ENCODE measurements around the gene LFNG. TPM values are rescaled to one million over a fixed set of nuclear protein-coding genes. Genes with fewer than 3 reads are reported as not detected.

The LFNG gene
- total RNA-seq, 1 donor, result 10.8 TPM

DNA sequence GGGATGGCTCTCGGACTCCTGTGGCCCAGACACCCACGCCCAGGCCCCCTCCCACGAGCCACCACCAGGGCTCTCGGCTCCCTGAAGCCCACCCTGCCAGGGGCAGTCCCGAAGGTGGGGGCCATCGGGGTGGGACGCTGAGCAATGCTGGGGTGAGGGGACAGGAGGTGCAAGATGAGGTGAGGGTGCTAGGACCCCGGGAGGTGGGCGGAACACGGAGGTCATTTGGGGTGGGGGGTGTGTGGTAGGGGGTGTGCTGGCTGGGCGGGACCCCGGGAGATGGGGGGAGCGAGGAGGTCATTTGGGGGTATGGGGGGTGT is 17.0 kb upstream of the LFNG start:
- no peak overlapping the region for H3K4me3 ChIP-seq (ENCODE audit: low read depth, low read length)
- no peak for DNase-seq (ENCODE audit: low read depth)
- TF ChIP-seq, protein P1, sequence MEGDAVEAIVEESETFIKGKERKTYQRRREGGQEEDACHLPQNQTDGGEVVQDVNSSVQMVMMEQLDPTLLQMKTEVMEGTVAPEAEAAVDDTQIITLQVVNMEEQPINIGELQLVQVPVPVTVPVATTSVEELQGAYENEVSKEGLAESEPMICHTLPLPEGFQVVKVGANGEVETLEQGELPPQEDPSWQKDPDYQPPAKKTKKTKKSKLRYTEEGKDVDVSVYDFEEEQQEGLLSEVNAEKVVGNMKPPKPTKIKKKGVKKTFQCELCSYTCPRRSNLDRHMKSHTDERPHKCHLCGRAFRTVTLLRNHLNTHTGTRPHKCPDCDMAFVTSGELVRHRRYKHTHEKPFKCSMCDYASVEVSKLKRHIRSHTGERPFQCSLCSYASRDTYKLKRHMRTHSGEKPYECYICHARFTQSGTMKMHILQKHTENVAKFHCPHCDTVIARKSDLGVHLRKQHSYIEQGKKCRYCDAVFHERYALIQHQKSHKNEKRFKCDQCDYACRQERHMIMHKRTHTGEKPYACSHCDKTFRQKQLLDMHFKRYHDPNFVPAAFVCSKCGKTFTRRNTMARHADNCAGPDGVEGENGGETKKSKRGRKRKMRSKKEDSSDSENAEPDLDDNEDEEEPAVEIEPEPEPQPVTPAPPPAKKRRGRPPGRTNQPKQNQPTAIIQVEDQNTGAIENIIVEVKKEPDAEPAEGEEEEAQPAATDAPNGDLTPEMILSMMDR (IDR thresholded peaks at IDR 0.05; ENCODE audit: insufficient read depth, low read depth, low read length), result no peak

DNA sequence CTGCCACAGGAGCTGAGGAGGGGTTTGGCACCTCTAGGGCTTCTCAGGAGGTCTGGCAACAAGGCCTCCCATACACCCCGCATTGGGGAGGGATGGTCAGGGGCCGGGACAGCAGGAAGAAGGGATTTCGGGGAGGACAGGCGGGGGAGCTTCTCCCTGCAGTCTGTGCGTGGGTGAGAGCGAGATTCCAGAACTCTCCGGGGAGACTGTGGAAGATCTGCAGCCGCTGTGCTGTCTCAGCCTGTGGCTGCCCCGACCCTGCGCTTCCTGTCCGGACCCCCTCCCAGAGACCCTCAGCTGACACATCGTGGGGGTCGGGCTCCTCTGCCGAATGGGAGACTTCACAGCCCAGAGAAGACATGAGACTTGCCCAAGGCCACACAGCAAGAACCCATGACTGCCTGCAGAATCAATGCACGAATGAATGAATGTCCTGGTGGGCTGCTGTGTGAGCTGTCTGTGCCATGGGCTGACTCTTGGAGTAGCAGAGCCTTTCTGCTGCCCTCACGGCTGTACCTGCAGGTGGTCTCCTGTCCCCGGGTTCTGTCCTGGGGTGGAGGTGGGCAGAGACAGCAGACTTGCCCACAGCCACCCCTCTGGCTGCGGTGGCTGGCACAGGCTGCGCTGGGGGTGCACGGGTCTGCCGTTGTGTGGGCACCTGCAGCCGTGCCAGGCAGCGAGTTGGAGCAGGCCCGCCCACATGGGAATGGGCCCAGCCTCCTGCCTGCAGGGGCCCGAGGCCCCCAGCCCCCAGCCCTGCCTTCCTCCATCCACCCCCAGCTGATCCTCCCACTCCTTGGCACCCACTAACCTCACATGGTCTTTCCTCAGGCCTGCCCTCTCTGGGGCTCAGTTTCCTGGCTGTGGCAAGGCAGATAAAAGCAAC is 16.3 kb upstream of the LFNG start:
- TF ChIP-seq, protein P1 (IDR thresholded peaks at IDR 0.05; ENCODE audit: insufficient read depth, low read depth, low read length), result no peak
- H3K4me3 ChIP-seq (ENCODE audit: low read depth, low read length), result no peak overlapping the region
- no peak for DNase-seq (ENCODE audit: low read depth)

- no peak overlapping the region for H3K4me3 ChIP-seq (ENCODE audit: low read depth, low read length)
- DNase-seq (ENCODE audit: low read depth), result no peak
- TF ChIP-seq, protein P1 (IDR thresholded peaks at IDR 0.05; ENCODE audit: insufficient read depth, low read depth, low read length), result no peak
Measured at GRCh38 chr7:2504128-2504888, 15.3 kb upstream of the LFNG start.

GRCh38 chr7:2504889-2505375 is 14.6 kb upstream of the LFNG start:
- H3K4me3 ChIP-seq (ENCODE audit: low read depth, low read length), result no peak overlapping the region
- no peak for DNase-seq (ENCODE audit: low read depth)
- TF ChIP-seq, protein P1 (IDR thresholded peaks at IDR 0.05; ENCODE audit: insufficient read depth, low read depth, low read length), result no peak

- TF ChIP-seq, protein P1 (IDR thresholded peaks at IDR 0.05; ENCODE audit: insufficient read depth, low read depth, low read length), result no peak
- H3K4me3 ChIP-seq (ENCODE audit: low read depth, low read length), result no peak overlapping the region
- DNase-seq (ENCODE audit: low read depth), result no peak
Measured at GRCh38 chr7:2505401-2505800, 14.2 kb upstream of the LFNG start.

DNA sequence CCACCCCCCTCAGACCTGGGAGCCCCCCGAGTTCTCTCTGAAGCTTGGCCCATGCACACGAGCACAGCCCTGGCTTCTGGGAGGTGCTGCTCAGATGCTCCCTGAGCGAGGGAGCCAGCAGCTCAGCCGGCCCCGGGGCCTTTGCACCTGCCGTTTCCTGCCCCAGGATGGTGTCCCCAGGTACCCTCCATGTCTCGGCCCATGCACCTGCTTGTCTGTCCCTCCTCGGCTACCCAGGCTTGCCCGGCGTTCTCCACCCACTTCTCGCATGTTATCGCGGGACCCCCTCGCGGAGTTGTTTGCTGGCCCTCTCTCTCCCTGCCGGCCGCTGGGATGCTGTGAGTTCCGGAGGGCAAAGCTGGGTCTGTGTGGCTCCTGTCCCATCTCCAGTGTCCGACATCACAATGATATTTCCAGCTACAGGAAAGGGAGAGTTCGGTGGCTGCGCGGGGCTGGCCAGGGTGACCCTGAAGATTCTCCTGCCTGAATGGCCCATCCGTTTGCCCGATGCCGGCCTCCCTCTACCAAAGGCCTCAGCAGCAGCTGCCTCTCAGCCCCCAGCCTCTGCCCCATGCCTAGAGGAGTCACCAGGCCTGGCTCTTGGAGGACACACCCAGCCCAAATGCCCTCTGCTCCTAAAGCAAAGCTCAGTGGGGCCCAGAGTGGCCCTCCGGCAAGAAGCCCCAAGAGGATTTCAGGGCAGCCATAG is 12.2 kb upstream of the LFNG start:
- TF ChIP-seq, protein P1 (IDR thresholded peaks at IDR 0.05; ENCODE audit: insufficient read depth, low read depth, low read length), result no peak
- no peak overlapping the region for H3K4me3 ChIP-seq (ENCODE audit: low read depth, low read length)
- DNase-seq (ENCODE audit: low read depth), result no peak
